HG02840 (cell line): ENCODE data around the gene MRPL4.

ENCODE experiments used
- ATAC-seq: cut with Tn5 transposase; IDR thresholded peaks from one replicate; pipeline ENCODE4 v1.9.1; 2021; ENCODE audit warnings: mild to moderate bottlenecking, moderate library complexity, moderate number of reproducible peaks; ENCODE audit not compliant: unreplicated experiment, low FRiP score

The MRPL4 gene

GRCh38 chr19:10305139-10305806 is 53.3 kb downstream of the MRPL4 start:
- no peak for ATAC-seq

GRCh38 chr19:10306327-10306726 is 54.3 kb downstream of the MRPL4 start:
- ATAC-seq: no peak

GRCh38 chr19:10309423-10309822 is 57.4 kb downstream of the MRPL4 start, which contains the start of gene ZGLP1:
Gene ZGLP1, minus strand, starts transcription at chr19:10309815.
- ATAC-seq: no peak
